GM18907 (cell line): Measurements from ENCODE around the gene MCL1.
"Not testable (repeated sequence)": the region's sequence is repeated elsewhere in the genome, so short reads cannot be mapped to it uniquely, and the experiment has no call there.

Source experiments
- ATAC-seq: cut with Tn5 transposase; IDR thresholded peaks from one replicate; pipeline ENCODE4 v1.9.1; 2021; ENCODE audit warnings: mild to moderate bottlenecking, moderate library complexity; ENCODE audit not compliant: unreplicated experiment

The MCL1 gene

DNA sequence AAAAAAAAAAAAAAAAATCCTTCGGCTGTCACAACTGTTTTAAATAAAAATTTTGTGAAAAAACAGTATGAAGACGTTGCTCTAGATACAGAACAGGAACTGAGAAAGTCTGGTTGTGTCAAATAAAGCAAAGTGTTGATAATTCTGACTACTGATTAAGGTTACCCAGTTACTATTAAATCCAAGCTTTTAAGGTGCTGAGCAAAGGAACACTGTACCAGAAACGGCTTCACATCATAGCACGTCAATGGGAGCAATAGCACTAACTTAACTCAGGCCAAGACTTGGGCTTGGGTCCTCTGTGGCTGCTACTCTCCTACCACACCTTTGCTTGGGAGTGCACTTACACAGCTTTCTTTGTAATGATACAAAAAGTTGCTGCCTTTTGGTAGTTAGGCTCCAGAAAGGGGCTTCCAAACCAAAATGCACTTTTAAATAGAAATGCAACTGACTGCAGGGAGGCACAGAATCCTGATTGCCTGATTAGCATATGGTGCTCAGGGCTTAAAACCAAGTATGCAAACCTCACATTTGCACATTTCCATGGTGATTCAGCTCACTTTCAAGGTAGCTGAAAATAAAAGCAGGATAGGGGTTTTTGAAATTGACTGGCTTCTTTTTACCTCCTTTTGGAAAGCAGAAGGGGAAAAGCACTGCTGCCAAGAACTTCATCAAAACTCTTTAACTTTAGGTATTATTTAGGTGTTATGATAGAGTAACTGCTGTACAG is 6.3 kb downstream of the MCL1 start:
- ATAC-seq = no peak

DNA sequence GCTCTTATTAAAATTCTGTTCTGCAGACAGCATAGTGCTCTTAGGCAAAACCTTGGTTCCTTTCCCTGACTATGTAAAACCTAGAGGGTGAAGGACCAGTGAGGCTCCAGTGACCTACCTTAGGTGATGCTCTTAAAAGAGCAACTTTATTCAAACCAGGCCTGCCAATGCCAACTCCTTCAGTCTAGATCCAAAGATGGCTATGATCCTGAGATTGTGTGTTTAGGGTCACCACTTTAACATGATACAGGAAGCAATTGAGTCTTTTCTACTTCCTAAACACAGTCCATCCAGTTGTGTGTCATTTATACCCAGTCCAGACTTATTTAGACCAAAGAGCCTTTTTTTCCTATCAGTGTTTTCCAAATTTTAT is 10.8 kb downstream of the MCL1 start:
- no peak for ATAC-seq

DNA sequence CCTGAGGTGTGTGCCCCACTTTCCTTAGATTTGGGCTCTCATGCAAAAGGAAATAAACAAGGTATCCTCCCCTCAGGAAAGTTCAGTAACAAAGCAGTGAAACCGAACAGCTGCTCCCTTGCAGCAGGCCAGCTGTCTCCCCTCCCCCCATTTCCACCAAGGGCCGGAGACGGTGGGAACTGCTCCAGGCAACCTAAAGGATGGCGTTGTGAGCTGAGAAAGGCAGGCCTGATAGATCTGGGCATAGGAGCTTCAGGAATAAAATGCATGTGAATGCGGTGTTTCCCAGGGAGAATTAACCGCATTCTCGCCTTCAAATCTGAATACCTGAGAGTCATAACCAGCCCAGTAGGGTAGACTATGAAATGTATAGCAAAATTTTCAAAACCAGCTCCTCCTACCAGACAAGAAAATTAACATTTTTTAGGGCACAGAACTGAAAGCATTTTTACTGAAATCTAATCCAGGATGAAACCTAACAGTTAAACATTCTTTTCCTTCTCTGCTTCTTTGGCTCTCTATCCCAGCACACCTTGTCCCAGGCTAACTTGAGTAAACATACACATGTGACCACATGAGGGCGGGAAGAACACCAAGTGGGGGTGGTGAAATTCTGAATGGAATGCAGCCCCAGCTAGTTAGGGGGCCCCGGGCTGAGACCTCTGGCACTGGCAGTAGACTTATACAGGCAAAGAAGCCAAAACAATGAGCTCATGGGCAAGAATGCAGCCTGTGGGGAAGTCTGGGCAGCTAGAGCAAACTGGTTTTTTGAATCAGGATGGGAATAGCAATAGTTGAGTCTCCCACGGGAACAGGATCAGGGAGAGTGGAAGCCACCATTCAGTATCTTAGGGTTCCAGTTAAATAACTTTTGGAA is 11.5 kb downstream of the MCL1 start:
- ATAC-seq = peak; percentile 28

DNA sequence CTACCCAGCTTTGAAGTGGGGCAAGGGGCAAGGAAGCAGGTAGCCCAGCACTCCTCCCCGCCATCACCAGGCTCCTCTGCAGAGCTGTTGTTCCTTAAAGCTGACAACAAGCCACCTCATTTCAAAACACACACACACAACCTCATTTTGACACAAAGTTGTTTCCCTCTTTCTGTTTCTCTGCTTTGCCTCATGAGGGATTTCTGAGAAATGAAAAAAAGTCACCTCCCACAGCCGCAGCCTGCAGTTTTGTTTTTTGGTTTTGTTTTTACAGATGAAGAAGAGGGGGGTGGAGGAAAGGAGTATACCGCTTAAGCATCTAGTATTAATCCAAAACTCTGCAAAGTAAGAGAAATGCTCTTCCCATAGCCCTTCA is 12.1 kb downstream of the MCL1 start:
- ATAC-seq = peak; percentile 34

DNA sequence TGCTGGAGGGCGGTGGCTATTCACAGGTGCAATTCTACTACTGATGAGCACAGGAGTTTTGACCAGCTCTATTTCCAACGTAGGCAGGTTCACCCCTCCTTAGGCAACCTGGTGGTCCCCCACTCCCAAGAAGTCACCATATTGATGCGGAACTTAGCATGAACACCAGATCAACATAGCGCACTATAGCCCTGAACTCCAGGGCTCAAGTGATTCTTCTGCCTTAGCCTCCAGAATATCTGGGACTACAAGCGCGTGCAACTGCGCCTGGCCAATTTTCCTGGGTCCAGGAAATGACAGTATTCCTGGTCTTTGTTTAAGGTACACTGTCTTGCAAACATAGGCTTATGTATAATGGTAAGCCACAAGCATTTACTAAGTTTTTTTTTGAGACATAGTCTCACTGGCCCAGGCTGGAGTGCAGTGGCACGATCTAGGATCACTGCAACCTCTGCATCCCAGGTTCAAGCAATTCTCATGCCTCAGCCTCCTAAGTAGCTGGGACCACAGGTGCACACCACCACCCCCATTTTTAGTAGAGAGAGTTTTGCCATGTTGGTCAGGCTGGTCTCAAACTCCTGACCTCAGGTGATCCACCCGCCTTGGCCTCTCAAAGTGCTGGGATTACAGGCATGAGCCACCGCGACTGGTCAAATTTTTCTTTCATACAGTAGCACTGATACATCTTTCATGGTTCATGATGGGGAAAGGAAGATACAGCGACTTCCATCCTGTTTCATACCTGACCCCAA is 12.6 kb downstream of the MCL1 start:
- ATAC-seq = no peak

DNA sequence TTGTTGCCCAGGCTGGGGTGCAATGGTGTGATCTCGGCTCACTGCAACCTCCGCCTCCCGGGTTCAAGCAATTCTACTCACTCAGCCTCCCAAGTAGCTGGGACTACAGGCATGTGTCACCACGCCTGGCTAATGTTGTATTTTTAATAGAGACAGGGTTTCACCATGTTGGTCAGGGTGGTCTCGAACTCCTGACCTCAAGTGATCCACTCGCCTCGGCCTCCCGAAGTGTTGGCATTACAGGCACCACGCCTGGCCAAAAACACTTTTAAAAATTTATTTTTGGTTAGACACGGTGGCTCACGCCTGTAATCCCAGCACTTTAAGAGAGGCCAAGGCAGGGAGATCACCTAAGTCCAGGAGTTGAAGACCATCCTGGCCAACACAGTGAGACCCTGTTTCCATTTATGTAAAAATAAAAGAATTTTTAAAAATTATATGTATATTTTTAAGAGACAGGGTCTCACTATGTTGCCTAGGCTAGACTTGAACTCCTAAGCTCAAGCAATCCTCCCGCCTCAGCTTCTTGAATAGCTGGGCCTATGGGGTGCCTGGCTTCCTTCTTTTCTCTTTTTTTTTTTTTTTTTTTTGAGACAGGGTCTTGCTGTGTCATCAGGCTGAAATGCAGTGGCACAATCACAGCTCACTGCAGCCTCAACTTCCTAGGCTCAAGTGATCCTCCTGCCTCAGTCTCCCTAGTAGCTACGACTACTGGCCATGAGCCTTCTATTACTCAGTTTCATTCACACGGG is 14.0 kb downstream of the MCL1 start:
- not testable (repeated sequence) for ATAC-seq

DNA sequence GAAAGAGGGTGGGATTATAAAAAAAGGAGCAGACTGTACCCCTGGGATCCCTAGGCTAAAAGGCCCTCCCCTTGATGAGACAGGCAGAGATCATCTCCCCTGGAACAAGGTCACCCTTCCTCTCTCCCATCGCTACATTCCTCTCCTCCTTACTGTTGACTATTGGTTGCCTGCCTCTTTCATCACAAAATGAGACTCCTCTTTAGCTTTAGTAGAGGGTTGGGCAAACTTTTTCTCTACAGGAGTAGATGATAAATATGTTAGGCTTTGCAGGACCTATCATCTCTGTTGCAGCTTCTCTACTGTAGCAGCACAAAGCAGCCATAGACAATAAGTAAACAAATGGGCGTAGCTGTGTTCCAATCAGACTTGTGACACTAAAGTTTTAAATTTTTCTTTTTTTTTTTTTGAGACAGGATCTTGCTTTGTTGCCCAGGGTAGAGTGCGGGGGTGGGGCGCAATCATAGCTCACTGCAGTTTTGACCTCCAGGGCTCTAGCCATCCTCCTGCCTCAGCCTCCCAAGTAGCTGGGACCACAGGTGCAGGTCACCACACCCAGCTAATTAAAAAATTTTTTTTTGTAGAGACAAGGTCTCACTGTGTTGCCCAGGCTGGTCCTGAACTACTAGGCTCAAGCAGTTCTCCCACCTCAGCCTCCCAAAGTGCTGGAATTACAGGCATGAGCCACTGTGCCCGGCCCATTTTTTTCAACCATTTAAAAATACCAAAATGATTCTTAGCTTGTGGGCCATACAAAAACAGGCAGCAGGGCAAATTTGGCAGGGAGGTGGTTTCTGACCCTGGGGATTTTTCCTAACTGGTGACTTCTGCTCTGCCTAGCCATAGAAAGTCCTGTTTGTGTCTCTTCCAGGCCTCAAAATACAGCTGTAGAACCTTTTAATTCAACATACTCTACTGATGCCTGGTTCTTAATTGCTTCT is 15.1 kb downstream of the MCL1 start:
- no peak for ATAC-seq

DNA sequence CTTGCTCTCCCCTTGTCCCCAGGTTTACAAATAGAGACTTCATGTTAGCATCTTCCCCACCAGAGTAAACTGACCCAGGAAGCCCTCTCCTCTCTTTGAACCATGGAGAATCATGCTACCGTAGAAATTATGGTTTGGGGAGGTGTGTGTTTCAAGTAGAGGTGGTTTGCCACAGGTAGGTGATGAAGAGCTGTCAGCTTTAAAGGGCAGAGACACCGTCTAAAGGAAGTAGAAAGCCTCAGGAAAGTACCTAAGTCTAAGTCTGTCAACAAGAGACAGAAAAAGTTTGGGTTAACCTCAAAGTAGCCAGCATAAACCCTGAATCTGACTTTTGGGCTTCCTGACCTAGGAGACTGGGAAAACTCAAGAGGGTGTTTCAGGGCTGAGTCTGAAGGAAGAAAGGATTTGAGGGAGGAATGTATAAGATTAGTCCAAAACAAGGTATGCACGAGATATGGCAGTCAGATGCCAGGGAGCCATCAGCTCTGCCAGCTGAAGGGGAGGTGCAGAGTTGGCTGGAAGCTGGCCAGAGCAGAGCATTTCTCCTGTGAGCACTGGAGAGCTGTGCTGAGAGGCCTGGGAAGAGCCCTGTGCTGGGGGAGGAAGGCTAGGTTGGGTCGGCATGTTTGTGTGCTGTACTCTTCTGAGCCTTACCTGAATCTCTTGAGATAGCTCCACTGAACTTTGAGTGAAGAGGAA is 15.9 kb downstream of the MCL1 start:
- peak; percentile 30 for ATAC-seq

DNA sequence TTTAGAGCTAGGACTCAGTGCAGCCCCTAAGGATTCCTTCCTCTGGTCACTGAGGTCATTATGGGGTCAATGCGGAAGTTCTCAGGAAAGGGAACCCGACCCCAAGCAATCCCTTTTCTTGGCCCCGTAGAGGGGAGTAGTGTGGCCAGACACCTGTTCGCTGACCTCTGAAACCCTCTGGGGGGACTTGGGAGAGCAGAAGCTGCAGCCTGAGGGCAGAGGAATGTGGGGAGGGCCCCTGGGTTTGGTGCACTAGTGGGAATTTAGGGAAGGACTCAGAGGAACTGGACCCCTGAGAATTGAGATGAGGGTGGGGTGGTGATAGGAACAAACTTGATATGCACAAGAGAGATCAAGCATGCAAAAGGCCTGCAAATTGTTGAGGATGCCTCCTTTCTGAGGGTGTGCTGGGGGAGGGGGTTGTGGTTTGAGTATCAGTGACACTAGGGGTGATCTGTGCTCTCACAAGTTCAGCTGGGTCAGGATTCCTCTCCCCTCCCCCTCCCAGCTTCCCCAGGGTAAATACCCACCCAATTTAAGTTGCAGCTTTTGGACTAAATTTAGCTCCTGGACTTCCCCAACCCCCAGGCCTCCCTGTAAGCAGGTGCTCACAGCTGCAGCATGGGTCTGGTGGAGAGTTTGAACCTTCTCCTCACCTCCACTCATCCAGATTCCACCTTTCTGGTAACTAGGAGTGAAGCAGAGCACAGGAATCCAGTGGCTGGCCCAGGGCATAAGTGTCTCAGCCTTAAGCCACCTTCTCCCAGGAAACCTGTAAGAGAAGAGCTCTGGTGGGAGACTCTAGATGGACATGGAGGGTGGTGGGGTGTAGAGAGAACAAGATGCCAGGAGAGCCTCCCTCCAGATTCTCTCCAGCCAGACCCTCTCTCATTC is 16.7 kb downstream of the MCL1 start:
- peak; percentile 43 for ATAC-seq

DNA sequence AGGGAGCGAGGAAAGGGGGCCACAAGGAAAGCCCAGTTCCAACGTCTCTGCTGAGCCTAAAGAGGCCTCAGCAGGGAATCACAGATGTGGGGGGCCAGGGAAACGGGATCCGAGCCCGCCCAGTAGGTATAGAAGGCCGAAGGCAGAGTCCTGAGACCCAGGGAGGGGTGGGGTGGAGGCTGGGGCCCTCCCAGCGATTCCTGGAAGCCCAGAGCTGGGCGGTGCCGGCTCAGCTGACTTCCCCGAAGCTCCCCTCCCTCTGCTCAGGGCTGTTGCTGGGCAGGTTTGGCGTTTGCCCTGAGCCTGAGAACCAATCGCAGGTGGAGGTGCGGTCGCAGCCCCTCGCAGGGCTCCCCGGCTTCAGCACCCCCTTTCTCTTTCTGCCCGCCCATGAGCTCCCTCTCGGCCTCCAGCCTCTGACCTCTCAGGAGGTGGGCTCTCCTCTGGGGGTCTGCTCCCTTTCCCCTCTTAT is 17.4 kb downstream of the MCL1 start:
- ATAC-seq = peak; percentile 43

DNA sequence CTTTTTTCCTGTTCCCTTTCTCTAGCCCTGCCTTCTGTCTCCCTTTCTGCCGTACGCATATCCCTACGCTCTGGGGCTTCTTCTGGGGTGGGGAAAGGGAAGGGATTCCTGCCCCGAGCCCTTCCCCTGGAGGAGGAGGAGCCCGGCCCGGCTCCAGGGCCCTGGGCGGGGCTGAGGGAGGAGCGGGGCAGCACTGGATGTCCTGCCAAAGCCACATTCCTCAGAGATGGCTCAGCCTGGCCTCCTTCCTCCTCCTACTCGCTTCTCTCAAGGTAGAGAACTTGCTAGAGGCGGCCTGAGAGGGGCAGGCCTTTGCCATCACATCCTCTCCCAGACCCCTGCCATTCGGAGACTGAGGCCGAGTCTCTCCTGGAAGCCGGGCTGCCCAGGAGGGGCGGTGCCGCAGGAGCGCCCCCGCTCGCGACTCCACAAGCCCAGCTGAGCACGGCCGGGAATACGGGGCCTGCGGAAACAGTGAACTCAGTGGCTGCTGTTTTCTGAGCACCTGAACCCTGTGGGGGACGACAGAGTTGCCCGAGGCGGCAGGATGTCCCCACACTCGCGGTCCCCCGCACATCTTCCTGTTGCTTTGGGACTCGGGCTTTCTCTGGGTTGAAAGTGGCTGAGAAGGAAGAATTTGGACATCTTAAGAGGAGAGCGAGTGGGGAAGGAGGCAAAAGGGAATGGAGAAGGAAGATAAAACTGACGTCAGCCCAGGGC is 18.0 kb downstream of the MCL1 start:
- ATAC-seq = peak; percentile 16

DNA sequence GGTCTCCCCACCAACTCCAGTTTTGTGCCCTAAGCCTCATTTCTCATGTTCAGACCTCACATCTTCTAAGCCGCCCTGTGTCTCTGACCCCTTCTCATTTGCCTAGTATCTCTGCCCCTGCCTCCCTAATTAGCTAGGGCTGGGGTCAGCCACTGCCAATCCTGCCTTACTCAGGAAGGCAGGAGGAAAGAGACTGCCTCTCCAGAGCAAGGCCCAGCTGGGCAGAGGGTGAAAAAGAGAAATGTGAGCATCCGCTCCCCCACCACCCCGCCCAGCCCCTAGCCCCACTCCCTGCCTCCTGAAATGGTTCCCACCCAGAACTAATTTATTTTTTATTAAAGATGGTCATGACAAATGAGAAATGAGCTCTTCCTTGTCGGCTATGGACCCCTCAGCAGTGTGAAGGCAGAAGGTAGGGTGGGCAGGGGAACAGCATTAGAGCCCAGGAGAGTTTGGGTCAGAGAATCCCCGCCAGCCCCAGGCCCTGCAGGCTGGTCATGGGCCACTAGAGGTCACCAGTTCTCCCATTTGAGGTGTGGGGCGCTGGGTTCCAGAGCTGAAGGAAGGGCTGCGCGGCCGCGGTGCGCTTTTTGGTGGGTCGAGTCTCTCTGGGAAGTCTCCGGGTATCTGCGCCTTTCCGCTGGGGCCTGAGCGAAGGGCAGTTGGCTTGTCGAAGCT is 18.7 kb downstream of the MCL1 start:
- peak; percentile 30 for ATAC-seq

DNA sequence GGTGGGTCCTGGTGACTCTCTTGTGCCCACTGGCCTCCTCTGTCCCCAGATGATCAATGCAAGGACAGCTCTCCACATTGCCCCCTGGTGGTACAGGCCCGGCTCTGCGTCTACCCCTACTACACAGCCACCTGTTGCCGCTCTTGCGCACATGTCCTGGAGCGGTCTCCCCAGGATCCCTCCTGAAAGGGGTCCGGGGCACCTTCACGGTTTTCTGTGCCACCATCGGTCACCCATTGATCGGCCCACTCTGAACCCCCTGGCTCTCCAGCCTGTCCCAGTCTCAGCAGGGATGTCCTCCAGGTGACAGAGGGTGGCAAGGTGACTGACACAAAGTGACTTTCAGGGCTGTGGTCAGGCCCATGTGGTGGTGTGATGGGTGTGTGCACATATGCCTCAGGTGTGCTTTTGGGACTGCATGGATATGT is 19.4 kb downstream of the MCL1 start:
- no peak for ATAC-seq

DNA sequence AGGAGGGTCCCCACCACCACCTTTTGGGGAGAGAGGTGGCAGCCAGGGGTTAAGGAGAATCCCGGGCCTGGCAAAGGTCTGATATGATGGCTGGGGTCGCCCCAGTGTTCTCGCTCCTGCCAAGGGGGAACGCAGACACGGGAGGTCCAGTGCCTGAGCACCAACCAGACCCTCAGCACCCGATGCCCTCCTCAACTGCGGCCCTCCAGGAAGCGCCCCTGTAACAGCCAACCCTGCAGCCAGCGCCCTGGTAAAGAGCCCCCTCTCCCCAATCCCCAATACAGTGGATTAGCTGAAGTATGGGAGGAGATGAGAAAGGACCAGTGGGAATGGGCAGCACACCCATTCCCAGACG is 19.8 kb downstream of the MCL1 start:
- ATAC-seq = no peak

DNA sequence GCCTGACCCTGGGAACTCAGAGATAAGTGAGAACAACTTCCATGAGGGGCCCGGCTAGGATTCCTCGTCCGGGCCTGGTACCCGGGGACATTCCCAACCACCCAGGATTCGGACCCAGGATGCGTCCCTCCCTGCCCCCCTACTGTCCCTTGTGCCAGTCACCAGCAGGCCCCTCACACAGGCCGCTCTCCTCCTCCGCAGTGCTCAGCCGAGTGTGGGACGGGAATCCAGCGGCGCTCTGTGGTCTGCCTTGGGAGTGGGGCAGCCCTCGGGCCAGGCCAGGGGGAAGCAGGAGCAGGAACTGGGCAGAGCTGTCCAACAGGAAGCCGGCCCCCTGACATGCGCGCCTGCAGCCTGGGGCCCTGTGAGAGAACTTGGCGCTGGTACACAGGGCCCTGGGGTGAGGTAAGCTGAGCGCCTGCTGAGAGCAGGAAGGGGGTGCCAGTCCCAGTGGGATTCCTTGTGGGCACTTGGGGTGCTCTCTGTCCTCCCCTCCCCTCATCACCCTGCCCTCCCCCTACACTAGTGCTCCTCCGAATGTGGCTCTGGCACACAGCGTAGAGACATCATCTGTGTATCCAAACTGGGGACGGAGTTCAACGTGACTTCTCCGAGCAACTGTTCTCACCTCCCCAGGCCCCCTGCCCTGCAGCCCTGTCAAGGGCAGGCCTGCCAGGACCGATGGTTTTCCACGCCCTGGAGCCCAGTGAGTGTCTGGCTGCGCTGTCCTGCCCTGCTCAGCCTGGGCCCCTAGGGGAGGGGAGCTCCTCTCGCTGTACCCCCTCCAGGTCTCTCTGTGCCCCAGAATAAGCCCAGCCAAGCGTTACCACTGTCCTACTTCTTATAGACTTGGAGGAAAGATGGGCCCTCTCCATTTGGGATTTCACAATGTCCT is 20.4 kb downstream of the MCL1 start:
- no peak for ATAC-seq

DNA sequence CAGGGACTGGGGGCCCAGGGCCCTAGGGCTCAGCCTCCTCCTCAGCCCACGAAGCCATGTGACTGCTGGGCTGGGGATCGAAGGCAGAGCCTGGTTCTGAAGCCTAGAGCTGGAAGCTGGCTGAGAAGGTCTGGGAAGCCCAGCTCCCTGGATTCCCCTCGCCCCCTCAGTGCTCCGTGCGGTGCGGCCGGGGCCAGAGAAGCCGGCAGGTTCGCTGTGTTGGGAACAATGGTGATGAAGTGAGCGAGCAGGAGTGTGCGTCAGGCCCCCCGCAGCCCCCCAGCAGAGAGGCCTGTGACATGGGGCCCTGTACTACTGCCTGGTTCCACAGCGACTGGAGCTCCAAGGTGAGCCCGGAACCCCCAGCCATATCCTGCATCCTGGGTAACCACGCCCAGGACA is 21.1 kb downstream of the MCL1 start:
- ATAC-seq = no peak
